HFFc6 (cell line): ENCODE results near the gene SSRP1. TPM values are rescaled to one million over a fixed set of nuclear protein-coding genes. Genes with fewer than 3 reads are reported as not detected.
A peak's percentile ranks its signal among the peaks of the same experiment; 100 is the strongest.
"Not testable (repeated sequence)": the region's sequence is repeated elsewhere in the genome, so short reads cannot be mapped to it uniquely, and the experiment has no call there.

Experiments
- DNase-seq: peaks from one replicate; pipeline ENCODE4 v3.0.0-alpha.2; 2018
- H3K27ac Mint-ChIP-seq: 2 replicates; pipeline ENCODE4 v1.8.0; 2020; ENCODE audit warnings: mild to moderate bottlenecking, mixed read lengths
- H3K27me3 Mint-ChIP-seq: 2 replicates; pipeline ENCODE4 v1.8.0; 2021; ENCODE audit warnings: mild to moderate bottlenecking, moderate library complexity, mixed read lengths; ENCODE audit not compliant: insufficient read depth
- H3K36me3 Mint-ChIP-seq: 2 replicates; pipeline ENCODE4 v1.8.0; 2021; ENCODE audit warnings: low read depth, mixed read lengths
- H3K4me1 Mint-ChIP-seq: 2 replicates; pipeline ENCODE4 v1.8.0; 2020; ENCODE audit warnings: low read depth, mixed read lengths
- H3K4me3 Mint-ChIP-seq: 2 replicates; pipeline ENCODE4 v1.8.0; 2020; ENCODE audit warnings: mild to moderate bottlenecking, moderate library complexity, mixed read lengths
- H3K9me3 Mint-ChIP-seq: 2 replicates; pipeline ENCODE4 v1.8.0; 2020; ENCODE audit warnings: mild to moderate bottlenecking, mixed read lengths
- total RNA-seq, 6 experiments: library from RNA; stranded (reverse); fragmentation: NEBNext Ultra II Directional; extraction: Animal tissue kit (Norgen Biotek cat#: 25700); gene quantifications; 2 replicates in 1 of 6; 3 replicates in 5 of 6; pipeline ENCODE4 v1.2.3, GENCODE V29; 2021
- TF ChIP-seq, protein P1 (sequence below): fragments of 200-600 bp; sonication (generic); IDR thresholded peaks from 2 replicates; pipeline ENCODE4 v1.5.0; 2021; ENCODE audit warnings: antibody characterized with exemption, mild to moderate bottlenecking

Gene SSRP1
- total RNA-seq, 6 experiments from 2014 or later: 84.0 to 141 (median 133) TPM

DNA sequence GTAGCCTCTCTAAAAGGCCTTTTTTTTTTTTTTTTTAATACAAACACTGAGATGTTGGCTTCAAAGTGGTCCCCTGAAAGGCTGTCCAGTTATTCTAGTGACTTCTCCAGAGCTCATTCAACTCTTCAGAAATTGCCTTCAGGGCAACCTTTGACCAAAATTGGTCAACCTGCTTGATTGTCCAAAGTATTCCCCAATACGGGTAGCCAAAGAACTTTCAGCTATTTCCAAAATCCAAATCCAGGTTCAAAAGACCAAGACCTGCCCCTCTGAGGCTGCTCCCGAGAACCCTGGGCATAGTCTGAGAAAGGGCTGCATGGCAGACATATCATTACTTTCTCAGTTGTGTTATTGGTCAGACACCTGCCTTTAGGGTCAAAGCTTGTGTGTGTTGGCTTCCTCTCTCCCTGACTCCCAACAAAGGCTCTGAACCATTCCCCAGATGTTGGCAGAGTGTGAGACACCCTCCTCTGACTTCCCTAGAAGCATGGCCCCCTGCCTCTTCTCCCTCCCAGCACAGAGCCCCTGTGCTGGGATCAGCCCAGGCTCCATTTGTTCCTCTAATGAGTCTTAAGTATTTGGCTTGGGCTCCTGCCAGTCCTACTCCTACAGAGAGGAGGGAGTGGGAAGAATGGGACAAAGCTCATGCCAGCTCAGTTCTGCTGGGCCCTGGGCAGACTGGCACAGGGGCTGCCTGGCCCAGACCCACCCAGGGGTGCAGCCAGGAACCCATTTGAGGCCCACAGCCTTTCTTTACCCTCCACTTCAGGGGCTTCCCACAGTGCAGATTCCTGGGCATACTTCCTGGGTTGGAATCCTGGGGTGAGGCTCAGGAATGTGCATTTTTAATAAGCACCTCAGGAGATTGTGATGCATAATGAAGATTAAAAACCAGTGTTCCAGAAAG lies 41.2 kb downstream of the SSRP1 start:
- DNase-seq: peak; percentile 30
- H3K4me1 Mint-ChIP-seq: peaks cover 65% of the 10 kb centered on the region
- H3K27ac Mint-ChIP-seq: peak overlapping the region; percentile 62
- no peak overlapping the region for H3K4me3 Mint-ChIP-seq
- H3K36me3 Mint-ChIP-seq: peaks cover 34% of the 10 kb centered on the region
- TF ChIP-seq, protein P1, sequence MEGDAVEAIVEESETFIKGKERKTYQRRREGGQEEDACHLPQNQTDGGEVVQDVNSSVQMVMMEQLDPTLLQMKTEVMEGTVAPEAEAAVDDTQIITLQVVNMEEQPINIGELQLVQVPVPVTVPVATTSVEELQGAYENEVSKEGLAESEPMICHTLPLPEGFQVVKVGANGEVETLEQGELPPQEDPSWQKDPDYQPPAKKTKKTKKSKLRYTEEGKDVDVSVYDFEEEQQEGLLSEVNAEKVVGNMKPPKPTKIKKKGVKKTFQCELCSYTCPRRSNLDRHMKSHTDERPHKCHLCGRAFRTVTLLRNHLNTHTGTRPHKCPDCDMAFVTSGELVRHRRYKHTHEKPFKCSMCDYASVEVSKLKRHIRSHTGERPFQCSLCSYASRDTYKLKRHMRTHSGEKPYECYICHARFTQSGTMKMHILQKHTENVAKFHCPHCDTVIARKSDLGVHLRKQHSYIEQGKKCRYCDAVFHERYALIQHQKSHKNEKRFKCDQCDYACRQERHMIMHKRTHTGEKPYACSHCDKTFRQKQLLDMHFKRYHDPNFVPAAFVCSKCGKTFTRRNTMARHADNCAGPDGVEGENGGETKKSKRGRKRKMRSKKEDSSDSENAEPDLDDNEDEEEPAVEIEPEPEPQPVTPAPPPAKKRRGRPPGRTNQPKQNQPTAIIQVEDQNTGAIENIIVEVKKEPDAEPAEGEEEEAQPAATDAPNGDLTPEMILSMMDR: no peak
- H3K9me3 Mint-ChIP-seq: no peaks in the 10 kb centered on the region
- no peaks in the 10 kb centered on the region; the same call in none of the 2 replicates for H3K27me3 Mint-ChIP-seq

DNA sequence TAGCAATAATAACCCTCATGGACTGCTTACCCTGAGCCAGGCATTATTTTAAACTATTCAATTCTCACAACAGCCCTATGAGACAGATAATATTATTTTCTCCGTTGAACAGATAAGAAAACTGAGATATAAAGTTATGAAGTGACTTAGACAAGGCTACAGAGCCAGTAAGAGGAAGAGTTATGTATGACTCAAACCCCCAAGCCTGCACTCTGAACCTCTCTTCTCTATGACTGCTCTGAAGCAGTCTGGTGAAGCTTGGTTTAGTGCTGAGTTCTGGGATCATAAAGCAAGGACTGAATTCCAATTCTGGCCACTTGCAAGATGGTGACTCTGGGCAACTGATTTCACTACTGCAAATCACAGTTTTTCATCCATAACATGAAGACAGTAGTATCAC lies 45.4 kb downstream of the SSRP1 start:
- Mint-ChIP-seq H3K27me3 (no peaks in the 10 kb centered on the region; the same call in 1 of the 2 replicates), H3K4me3 (no peak overlapping the region), H3K27ac (peak overlapping the region; percentile 88), H3K36me3 (no peaks in the 10 kb centered on the region), H3K4me1 (peaks cover 71% of the 10 kb centered on the region), H3K9me3 (no peaks in the 10 kb centered on the region)
- peak; percentile 71 for DNase-seq
- TF ChIP-seq, protein P1: no peak

DNA sequence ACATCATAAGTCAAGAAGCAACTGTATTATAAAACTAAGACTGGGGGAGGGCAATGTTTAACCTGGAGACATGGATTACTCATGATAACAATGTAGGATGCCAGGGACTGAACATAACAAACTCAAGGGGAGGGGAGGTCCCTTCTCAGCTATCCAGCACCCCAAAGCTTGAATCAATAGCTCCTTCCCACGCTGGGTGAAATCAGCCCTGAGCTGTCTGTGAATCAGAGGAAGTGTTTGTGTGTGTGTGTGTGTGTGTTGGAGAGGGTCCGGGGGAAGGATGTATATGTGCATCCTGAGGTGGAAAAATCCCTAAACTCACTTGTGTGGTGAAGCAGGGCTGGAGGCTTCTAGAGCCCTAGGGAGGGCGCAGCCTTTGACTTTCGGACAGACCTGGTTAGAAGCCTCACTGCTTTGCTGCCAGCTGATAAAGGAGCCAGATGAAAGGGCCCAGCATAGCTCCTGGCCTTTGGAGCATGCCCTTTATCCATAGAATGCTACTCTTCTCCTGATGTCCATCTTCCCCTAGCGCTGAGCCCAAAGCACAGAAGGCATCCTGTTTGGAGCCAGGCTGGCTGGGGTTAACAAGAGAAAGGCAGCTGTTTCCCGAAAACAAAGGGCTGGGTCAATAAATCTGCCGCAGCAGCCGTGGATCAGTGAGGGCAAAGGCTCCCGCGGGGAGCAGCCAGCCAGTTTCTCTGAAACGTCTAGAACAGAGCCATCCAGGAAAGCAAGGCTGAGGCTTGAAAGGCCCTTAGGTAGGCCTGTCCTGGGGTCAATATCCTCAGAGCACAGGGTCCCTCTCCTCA lies 46.7 kb downstream of the SSRP1 start:
- H3K9me3 Mint-ChIP-seq: no peaks in the 10 kb centered on the region
- TF ChIP-seq, protein P1: no peak
- peaks cover 70% of the 10 kb centered on the region for H3K4me1 Mint-ChIP-seq
- peak overlapping the region; percentile 39 for H3K4me3 Mint-ChIP-seq
- peak; percentile 91 for DNase-seq
- H3K36me3 Mint-ChIP-seq: no peaks in the 10 kb centered on the region
- peak overlapping the region; percentile 88 for H3K27ac Mint-ChIP-seq
- no peaks in the 10 kb centered on the region for H3K27me3 Mint-ChIP-seq

DNA sequence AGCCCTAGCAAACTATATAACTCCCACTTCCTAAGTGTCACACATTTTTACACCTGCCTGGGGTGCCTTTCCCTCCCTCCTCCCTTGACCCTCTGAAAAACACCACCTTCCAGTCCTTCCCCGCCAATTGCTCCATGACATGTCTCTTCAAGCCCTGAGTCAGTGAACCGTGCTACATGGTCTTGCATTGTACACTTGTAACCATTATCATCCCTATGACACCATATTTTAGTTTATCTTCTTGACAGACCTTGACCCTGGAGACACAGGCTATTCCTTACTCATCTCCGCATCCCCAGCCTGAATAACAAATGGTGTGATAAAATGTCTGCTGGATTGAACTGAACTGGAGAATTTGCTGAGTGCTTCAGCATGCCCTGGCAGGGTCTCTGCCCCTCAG lies 47.8 kb downstream of the SSRP1 start:
- H3K27ac Mint-ChIP-seq: peak overlapping the region; percentile 88
- DNase-seq: no peak
- no peaks in the 10 kb centered on the region for H3K9me3 Mint-ChIP-seq
- TF ChIP-seq, protein P1: no peak
- H3K4me1 Mint-ChIP-seq: peaks cover 69% of the 10 kb centered on the region
- no peaks in the 10 kb centered on the region for H3K27me3 Mint-ChIP-seq
- H3K36me3 Mint-ChIP-seq: no peaks in the 10 kb centered on the region
- H3K4me3 Mint-ChIP-seq: no peak overlapping the region

DNA sequence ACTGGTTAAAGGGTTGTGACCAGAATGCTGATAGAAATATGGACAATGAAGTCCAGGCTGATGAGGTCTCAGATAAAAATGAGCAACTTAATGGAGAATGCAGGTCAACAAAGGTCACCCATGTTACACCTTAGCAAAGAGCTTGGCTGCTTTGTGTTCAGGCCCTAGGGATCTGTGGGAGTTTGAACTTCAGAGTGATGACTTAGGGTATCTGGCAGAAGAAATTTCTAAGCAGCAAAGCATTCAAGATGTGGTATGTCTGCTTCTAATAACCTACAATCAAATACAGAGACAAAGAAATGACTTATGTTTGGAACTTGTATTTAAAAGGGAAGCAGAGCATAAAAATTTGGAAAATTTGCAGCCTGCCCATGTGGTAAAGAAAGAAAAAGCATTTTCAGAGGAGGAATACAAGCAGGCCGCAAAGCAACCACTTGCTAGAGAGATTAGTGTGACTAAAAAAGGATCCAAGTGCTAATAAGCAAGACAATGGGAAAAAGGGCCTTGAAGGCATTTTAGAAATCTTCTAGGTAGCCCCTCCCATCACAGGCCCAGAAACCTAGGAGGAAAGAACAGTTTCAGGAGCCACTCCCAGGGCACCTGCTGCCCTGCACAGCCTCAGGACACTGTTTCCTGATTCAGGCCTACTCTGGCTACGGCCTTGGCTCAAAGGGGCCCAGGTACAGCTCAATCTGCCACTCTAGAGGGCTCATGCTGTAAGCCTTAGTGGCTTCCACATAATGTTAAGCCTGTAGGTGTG lies 52.3 kb downstream of the SSRP1 start:
- Mint-ChIP-seq H3K36me3 (peaks cover 10% of the 10 kb centered on the region; the same call in 1 of the 2 replicates), H3K27ac (no peak overlapping the region), H3K4me3 (no peak overlapping the region), H3K9me3 (no peaks in the 10 kb centered on the region), H3K27me3 (peaks cover 2% of the 10 kb centered on the region; the same call in 1 of the 2 replicates), H3K4me1 (peaks cover 63% of the 10 kb centered on the region)
- TF ChIP-seq, protein P1: no peak
- DNase-seq: no peak

DNA sequence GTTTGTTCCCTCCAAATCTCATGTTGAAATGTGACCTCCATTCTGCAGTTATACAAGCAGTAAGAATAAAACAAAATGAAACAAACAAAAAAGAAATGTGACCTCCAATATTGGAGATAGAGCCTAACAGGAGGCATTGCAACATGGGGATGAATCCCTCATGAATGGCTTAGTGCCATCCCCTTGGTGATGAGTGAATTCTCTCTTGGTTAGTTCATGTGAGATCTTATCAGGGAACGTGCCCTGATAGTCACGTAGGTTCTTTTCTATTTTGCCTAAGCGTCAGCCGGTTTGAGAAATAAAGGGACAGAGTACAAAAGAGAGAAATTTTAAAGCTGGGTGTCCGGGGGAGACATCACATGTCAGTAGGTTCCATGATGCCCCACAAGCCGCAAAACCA lies 54.1 kb downstream of the SSRP1 start:
- H3K36me3 Mint-ChIP-seq: peaks cover 10% of the 10 kb centered on the region; the same call in 1 of the 2 replicates
- H3K4me3 Mint-ChIP-seq, H3K27ac Mint-ChIP-seq, H3K27me3 Mint-ChIP-seq, H3K9me3 Mint-ChIP-seq, DNase-seq: not testable (repeated sequence)
- peaks cover 69% of the 10 kb centered on the region for H3K4me1 Mint-ChIP-seq
